PC-9 (cell line): Measurements from ENCODE around the gene STEAP3.

Experiments
- CTCF ChIP-seq: fragments of 200-600 bp; sonication (generic); conservative IDR thresholded peaks from 2 replicates; pipeline ENCODE4 v1.6.1; 2017; ENCODE audit warnings: mixed run types, antibody characterized with exemption, mild to moderate bottlenecking, moderate library complexity
- EZH2 ChIP-seq: fragments of 200-600 bp; sonication (generic); IDR thresholded peaks from 2 replicates; pipeline ENCODE4 v1.8.0; 2017; ENCODE audit warnings: antibody characterized with exemption, low read depth

- TF ChIP-seq CTCF (no peak), EZH2 (no peak)
These were observed at the start of gene STEAP3 for GRCh38 chr2:119223521-119224390.
